Right renal pelvis (tissue), 4 donors: ENCODE results near the gene PTPRA. TPM values are rescaled to one million over a fixed set of nuclear protein-coding genes. Genes with fewer than 3 reads are reported as not detected.
"Not testable (repeated sequence)": the region's sequence is repeated elsewhere in the genome, so short reads cannot be mapped to it uniquely, and the experiment has no call there.

ENCODE experiments used
- DNase-seq, 4 donors: peaks; one replicate each; pipeline ENCODE4 v3.0.0-alpha.2; 2013; ENCODE audit warnings: low read depth in 4 of 4, low spot score in 3 of 4, missing footprints in 1 of 4
- polyA plus RNA-seq, 4 donors: library from polyadenylated mRNA; unstranded; fragments of 120-200 nt; gene quantifications; one replicate each; pipeline ENCODE4 v1.2.1, GENCODE V29; 2013; ENCODE audit not compliant: insufficient read length in 4 of 4

Gene PTPRA
- polyA plus RNA-seq, 4 donors: 98.5 to 128 (median 120) TPM

DNA sequence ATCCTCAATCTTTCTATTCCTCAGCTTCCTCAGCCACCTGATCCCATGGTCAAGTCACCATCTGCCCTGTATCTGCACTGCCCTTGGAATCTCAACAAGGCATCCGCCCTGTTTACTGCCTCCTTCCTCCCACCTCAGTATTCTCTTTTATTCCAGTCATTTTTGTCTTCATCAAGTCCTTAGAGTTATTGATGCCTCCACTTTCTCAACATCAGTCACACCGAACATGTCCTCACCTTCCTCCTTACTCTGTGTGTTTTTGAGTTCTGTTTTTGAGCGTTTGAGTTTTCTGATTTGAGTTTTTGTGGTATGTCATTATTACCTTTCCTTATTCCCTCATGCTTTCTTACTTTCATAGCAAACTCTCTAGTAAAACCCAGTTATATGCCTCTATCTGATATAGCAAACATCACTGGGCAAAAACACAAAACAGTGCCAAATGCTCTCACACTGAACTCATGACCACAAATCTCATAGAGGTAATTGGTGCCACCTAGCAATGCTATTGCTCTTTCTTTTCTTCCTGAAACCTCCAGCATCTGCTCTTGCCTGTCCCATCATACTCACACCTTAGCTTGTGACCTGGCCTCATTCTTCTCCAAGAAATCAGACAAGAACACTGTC is 158.4 kb downstream of the PTPRA start:
- DNase-seq: no peak

DNA sequence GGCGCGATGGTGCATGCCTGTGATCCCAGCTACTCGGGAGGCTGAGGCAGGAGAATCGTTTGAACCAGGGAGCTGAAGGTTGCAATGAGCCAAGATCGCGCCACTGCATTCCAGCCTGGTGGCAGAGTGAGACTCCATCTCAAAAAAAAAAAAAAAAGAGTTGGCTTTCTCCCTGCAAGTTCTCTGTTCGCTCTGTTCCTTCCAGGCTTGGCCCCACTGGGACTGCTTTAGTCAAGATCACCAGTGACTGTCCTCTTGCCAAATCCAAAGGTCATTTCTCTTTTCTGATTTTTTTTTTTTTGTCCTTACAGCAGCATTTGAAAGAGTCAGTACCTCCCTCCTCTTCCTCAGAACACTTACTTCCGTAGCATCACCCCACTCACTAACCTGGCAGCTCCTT is 159.3 kb downstream of the PTPRA start:
- DNase-seq: no peak

GRCh38 chr20:3037654-3038053 is 164.4 kb downstream of the PTPRA start:
- no peak for DNase-seq

DNA sequence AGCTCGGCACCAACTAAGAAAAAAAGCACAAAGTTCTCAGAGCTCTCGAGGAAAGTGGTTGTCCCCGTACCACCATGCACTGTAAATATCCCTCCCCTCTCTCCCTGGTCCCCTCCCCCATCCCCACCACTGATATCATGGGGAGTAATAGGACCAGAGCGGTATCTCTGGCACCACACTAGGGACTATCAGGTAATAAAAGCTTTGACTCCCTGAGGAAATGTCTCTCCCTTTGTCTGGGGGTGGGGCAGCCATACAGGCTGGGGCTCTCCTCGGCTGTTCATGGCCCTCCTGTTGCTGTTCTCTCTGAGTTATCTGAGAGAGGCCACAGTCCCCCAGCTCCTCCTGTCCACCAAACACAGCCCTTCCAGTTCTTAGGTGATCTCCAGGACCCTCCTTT is 165.2 kb downstream of the PTPRA start:
- no peak for DNase-seq

- DNase-seq: no peak
Observed at GRCh38 chr20:3039426-3039825, 166.1 kb downstream of the PTPRA start.

DNA sequence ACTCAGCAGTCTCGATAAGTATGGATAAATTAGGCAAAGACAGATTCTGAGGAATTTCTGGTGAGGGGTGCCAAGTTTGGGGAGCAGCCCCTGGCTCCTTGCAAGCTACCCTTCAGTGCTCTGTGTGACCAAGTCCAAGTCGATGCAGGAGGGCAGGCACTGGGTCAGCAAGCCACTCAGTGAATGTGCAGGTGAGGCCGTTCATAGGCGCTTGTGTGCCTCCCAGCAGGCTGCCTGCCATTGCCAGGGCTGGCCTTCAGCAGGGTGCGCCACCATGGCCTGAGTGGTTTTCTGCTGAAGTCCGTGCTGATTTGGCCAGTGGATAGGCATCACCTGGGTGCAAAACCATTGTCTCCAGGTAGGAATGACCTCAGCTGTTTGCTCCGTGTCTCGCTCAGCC is 166.8 kb downstream of the PTPRA start:
- DNase-seq: no peak

- peak in 1 of 4 donors; percentile 30 for DNase-seq
Observed at GRCh38 chr20:3041854-3042409, 168.7 kb downstream of the PTPRA start.

- DNase-seq: peak in 1 of 4 donors; percentile 13
Observed at GRCh38 chr20:3042625-3043024, 169.3 kb downstream of the PTPRA start.

DNA sequence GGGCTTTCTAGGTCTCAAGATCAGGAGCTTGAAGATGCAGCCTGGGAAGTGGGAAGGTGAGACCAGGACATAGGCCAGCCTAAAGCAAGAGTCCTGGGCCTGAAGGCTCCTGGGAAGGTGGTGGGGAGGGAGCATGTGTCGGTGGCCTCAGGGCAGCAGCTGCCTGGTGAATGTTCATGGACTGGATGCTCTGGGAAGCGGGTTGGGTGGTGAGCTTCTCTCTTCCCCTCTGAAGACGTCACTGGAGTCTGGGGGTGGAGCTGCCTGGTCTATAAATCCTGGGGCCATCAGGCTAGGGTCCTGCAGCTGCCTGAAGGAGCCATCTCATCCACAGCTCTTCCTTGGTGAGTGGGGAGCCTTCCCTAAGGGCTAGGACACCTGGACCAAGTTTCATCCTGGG is 170.0 kb downstream of the PTPRA start, which contains the start of gene GNRH2:
GNRH2 (plus strand) TSS at position 301 of the 400 bp plus-strand sequence. CDS start 793 bp downstream, outside the sequence.
- no peak for DNase-seq

DNA sequence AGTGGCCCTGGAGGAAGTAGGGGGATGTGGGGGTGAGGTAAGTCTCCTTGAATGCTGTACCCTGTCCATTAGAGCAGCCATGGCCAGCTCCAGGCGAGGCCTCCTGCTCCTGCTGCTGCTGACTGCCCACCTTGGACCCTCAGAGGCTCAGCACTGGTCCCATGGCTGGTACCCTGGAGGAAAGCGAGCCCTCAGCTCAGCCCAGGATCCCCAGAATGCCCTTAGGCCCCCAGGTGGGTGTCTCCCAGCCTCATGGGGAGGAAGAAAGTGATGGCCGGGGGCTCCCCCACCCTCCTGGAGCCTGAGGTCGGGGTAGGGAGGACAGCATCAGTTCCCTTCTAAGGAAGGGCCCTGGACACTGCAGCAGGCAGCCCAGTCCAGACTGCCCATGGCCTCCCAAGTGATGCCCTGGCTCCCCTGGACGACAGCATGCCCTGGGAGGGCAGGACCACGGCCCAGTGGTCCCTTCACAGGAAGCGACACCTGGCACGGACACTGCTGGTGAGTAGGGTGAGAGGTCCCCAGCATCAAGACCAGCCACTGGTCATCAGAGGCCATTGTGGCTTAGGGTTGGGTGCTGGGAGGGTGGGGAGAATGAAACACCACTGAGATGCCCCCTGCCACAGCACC is 171.2 kb downstream of the PTPRA start:
- no peak for DNase-seq

- DNase-seq: no peak
Observed at GRCh38 chr20:3045042-3045815, 171.9 kb downstream of the PTPRA start.

- DNase-seq: peak; percentile 83 to 84 (median 84)
Observed at GRCh38 chr20:3045816-3046676, 172.8 kb downstream of the PTPRA start, which contains the start of gene MRPS26. Gene MRPS26, plus strand, starts transcription at chr20:3046052. Its CDS starts 17 bp downstream, at chr20:3046069.

GRCh38 chr20:3046677-3047462 is 173.6 kb downstream of the PTPRA start:
- DNase-seq: no peak

DNA sequence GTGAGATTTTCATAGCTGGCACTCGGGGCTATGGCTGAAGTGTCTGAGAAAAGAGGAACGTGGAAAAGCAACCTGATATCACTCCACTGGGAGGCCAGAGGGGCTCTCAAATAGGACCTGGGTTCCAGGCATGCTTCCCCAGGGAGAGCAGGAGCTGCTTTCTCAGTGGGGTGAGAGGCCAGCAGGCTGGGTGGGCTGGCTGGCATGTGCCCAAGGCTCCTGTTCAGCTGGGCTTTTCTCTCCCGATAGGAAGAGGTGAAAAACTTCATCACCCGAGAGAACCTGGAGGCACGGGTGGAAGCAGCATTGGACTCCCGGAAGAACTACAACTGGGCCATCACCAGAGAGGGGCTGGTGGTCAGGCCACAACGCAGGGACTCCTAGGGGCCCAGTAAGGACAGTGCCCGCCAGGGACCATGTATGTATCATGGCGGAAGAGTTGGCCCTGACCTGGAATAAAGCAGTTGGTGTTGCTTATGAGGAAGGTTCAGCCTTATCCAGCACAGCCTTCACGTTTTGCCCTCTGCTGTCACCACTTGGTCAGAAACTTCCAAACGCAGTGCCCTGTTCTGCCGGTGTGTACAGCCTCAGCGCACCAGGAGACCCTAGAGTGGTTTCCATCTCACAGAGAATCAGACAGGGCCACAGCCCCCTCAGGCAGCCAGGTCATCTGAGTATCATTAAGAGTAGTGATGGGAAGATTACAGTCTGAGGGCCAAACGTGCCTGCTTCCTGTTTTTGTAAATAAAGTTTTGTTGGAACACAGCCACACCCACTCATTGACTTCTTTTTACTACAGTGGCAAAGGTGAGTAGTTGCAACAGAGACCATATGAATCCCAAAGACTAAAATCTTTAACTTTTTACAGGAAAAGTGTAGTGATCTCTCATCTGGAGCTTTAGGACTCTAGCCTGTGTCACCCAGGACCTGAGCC is 174.5 kb downstream of the PTPRA start:
- DNase-seq: no peak

GRCh38 chr20:3051385-3052019 is 178.2 kb downstream of the PTPRA start:
- DNase-seq: no peak

DNA sequence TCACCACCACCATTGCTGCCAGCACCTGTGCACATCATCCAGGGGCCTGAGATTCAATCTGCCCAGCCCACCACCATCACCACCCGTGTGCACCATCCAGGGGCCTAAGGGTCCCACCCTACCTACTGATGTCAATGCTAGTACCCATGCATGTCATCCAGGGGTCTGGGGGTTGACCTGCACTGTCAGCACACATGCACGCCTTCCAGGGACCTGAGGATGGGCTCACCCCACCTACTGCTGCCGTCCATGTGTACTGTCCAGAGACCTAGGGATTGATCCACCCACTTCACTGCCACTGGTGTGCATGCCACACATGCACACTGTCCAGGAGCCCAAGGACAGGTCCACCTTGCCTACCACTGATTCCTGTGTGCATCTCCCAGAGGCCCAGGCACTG is 186.2 kb downstream of the PTPRA start:
- DNase-seq: no peak

DNA sequence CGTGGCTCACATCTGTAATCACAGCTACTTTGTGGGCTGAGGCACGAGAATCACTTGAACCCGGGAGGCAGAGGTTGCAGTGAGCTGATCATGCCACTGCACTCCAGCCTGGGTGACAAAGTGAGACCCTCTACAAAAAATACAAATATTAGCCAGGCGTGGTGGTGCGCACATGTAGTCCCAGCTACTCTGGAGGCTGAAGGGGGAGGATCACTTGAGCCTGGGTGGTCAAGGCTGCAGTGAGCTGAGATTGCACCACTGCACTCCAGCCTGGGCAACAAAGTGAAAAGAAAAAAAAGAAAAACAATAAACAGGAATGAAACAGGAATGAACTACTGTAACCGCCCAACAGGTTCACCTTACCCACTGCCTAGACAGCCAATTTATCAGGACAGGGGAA is 190.8 kb downstream of the PTPRA start:
- not testable (repeated sequence) for DNase-seq
